ENCODE data around the gene GATAD2B.

DNA sequence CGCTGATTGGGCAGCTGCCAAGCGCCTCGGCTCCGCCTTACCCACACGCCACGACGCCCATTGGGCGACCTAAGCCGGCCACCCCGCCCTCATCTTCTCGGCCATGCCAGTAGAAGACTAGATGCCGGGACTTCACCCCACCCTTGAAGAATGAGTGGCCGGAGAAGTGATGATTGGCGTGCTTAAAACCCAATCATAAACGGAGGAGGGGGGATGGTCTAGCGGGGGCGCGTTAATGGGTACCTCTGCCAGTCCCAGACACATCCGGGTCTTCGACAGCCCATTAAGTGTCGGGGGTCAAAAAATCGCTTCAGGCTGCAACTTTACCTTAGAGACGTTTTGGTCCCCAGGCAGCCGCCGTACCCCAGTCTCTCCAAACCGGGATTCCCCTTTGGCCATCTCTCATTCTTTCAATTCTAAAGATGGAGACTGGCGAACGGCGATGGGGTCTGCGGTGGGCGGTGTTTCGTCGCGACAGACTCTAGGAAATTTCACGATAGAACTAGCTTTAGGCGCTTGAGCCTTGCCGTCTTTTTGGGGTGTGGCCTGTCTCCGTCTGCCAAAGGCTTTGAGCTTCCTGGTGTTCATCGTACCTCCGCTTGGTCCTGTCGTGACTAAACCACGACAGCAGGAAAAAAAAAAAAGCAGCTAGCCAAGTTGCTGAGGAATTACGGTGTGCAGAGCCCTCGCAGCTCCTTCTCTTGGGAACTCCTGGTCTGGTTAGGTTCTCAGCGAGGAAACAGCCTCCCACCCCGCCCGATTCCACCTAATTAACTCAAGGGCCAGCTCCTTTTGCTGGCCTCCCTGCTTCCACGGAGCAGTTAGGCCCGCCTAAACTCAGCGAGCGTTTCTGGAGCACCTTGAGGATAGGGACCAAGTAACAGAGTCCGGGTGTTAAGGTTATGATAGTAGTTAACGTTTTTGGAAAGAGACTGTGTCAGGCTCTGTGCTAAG is at the start of gene GATAD2B:
- TF ChIP-seq EZH2phosphoT487 (IDR thresholded peaks at IDR 0.05; ENCODE audit: low read depth, severe bottlenecking, unreplicated experiment), result no peak
- TF ChIP-seq, protein P1, sequence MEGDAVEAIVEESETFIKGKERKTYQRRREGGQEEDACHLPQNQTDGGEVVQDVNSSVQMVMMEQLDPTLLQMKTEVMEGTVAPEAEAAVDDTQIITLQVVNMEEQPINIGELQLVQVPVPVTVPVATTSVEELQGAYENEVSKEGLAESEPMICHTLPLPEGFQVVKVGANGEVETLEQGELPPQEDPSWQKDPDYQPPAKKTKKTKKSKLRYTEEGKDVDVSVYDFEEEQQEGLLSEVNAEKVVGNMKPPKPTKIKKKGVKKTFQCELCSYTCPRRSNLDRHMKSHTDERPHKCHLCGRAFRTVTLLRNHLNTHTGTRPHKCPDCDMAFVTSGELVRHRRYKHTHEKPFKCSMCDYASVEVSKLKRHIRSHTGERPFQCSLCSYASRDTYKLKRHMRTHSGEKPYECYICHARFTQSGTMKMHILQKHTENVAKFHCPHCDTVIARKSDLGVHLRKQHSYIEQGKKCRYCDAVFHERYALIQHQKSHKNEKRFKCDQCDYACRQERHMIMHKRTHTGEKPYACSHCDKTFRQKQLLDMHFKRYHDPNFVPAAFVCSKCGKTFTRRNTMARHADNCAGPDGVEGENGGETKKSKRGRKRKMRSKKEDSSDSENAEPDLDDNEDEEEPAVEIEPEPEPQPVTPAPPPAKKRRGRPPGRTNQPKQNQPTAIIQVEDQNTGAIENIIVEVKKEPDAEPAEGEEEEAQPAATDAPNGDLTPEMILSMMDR (IDR thresholded peaks at IDR 0.05; ENCODE audit: poor library complexity), result no peak
- TF ChIP-seq EZH2 (IDR thresholded peaks at IDR 0.05; ENCODE audit: borderline replicate concordance), result no peak

Data from hepatocyte (in vitro differentiated cells).